GM20431 (cell line): ENCODE results near the gene PDE11A.

Source experiments
- in situ Hi-C: fragments of 300-500 bp; cut with MseI, MboI; formaldehyde crosslinking; loops from one replicate; pipeline ENCODE4 v1.15.0; 2020; ENCODE audit warnings: low sequenced_read_pairs; ENCODE audit not compliant: unreplicated experiment

PDE11A gene

DNA sequence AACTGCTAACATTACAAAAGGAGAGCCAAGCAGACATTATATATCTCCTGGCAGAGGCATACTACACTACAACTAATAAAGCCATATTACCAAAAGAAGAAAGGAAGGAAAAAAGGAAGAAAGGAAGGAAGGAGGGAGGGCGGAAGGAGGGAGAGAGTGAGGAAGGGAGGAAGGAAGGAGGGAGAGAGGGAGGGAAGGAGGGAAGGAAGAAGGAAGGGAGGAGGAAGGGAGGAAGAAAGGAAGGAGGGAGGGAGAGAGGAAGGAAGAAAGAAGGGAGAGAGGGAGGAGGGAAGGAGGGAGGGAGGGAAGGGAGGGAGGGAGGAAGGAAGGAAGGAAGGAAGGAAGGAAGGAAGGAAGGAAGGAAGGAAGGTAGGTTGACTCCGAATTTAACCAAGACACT, 133.4 kb downstream of the PDE11A start:
- in situ Hi-C loops: no loop called here

DNA sequence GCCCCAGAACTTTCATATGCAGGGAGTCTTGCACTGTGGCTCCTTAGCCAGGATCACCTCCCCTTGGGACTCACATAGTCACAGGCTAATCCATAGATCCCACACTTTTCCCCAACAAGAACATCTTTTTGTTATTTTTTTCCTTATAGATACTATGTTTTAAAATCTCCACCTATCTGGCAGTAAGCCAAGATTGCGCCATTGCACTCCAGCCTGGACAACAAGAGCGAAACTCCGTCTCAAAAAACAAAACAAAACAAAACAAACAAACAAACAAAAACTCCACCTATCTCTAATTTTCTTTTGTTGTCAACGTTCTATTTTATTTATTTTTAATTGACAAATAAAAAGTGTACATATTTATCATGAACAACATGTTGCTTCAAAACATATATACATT, 141.7 kb downstream of the PDE11A start:
- in situ Hi-C loops: no loop called here

GRCh38 chr2:177929662-177930522, 142.7 kb downstream of the PDE11A start:
- in situ Hi-C loops: no loop called here

GRCh38 chr2:177923323-177923722, 149.3 kb downstream of the PDE11A start:
- in situ Hi-C loops: no loop called here

- in situ Hi-C loops: no loop called here
Measured at GRCh38 chr2:177921726-177922125, 150.9 kb downstream of the PDE11A start.

DNA sequence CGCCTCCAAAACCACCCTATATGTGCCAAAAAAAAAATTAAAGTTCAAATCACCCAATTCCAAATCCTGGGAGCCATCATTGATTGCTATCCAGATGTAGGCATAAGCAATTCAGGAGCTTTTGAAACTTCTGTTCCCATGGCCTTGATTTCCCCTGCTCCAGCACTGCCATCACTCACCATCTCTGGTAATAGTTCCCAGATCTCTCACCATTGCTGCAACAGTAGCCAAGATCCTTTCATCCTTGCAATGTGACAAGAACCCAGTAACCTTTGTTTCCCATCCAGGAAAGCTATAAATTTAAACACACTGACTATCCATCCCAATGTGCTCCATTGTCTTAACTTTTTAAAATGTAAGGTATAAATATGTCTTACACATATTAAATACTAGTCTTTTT, 155.4 kb downstream of the PDE11A start:
- in situ Hi-C loops: no loop called here

- in situ Hi-C loops: no loop called here
Measured at GRCh38 chr2:177916342-177916741, 156.2 kb downstream of the PDE11A start.

DNA sequence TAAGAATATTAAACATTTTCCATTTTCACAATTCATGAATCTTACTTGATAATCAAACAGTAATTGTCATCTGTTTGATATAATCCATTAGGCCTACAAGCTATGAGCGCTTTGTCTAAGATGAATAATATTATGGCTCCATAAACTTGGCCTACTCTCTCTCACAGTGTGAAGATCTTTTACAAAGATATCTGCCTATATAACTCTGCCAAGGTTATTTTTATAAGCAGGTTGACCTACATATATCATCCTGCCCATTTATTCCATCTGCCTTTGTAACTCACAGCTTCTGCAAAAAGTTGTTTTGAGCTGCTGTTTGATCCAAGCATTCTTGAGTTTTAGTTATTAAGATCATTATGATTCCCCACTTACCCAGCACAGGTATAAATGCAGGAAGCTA, 158.3 kb downstream of the PDE11A start:
- in situ Hi-C loops: no loop called here

DNA sequence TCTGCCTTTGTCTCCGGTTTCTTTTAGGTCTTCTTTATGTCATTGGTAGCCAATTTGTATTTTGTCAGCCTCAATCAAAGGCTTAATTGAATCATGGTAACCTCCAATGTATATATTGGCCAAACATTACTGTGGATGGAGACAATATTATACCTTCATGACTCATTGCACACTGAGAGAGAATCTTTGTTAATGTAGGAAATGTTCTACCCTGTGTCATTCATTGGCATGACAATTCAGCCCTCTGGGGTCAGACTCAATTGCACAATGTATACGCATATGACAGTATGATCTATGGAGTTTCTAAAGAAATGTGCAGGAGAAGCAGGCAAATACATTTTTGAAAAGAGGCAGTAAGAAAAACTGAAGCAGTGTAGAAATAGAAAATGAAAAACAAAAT, 162.6 kb downstream of the PDE11A start:
- in situ Hi-C loops: no loop called here

DNA sequence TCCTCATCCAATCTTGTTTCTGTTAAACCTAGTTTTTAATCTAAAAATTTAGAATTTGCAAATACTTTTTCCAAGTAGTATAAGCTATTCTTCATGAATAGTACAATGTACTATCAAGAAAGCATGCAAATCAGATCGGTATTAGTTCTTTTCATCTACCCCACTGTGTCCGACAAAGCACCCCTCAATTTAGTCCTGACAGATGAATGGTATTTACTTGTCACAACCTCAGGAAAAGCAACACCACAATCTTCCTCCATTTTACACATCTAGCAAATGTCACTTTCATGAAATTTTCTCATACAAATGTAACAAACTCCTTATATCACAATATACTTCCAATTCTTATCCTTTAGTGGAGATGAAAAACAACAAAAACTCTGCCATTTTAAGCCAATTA, 163.8 kb downstream of the PDE11A start:
- in situ Hi-C loops: no loop called here

DNA sequence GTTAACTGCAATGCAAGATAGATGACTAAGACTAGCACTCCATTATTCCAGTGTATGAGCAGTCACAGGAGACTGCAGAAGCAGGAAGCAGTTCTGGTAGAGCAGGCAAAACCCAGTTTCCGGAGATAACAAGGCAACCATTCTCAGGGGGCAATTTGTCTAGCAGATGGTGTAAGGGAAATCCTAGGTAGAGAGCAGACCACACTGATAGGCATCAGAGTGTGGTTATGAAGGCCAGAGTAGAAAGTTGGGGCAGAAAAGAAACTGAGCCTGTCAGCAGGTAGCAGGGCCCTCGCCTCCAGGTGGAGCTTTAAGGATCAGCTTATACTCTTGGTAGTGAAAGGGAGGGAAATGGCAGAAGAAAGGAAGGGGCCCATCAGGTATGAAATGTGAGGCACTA, 164.4 kb downstream of the PDE11A start:
- in situ Hi-C loops: no loop called here

GRCh38 chr2:177906041-177906718, 166.4 kb downstream of the PDE11A start:
- in situ Hi-C loops: no loop called here

DNA sequence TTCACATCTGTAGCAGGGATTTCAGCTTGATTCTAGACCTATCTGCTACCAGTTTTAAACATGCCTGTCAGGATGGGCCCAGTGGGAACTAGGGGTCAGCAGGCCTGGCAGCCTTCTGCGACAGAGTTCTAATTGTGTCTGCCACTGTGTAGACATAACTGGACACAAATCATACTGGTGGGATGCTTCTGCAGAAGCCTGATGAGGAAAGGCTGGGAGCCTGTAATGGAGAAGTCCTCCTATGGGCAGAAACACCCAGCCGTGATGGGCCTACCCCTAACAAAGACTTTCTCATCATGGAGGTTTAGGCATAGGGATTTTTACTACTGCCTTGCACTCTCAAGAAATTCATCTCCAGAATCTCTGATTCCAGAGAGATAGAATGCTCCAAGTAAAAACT, 166.9 kb downstream of the PDE11A start:
- in situ Hi-C loops: no loop called here

DNA sequence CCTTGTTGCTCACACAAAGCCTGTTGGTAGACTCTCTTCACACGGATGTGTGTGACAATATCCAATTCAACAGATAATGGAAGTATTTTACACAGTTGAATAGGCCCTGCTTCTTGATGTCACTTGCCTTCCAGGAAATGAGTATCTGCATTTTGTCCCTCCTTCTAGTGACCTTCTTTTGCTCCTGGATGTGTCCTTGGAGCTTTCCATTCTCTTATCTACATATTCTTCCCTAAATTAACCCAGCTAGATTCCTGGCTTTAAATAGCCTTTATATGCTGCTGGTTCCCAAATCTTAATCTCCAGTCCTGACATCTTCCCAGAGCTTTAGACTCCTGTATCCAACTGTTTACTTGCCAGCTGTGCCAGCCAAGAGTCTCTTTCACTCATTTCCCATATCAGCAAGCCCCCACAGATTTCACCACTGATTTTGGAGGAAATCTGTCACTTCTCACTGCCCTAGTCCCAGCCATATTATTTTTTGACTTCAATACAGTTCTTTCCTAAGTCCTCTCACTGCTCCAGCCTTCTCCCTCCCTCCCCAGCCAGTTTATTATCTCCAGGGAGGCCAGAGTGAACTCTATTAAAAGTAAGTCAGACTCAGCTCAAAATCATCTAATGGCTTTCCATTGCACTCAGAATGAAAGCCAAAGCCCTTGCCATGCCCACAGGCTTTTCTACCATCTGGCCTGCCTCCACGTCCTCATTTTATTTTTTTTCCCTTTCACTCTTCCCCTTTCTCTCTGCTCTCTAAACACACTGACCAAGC, 170.0 kb downstream of the PDE11A start:
- in situ Hi-C loops: no loop called here

GRCh38 chr2:177900082-177900481, 172.5 kb downstream of the PDE11A start:
- in situ Hi-C loops: no loop called here

- in situ Hi-C loops: no loop called here
Measured at GRCh38 chr2:177897278-177897677, 175.3 kb downstream of the PDE11A start.

DNA sequence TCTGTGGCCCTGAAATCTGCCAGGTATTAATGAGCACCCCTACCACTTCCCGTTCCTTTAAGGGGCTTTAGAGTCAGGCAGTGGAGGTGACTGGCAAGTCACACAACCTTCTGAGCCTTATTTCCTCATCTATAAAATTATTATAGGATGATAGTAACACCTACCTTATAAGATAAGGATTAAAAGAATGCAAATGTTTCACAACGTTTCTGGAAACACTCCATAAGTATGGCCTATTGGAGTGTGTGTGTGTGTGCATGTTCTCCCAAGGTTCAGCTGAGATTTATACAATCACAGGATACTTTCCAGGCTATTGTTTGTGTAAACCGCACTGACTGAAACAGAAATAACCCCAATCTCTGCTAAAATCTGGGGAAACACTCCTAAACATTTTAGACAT, 176.0 kb downstream of the PDE11A start:
- in situ Hi-C loops: no loop called here

DNA sequence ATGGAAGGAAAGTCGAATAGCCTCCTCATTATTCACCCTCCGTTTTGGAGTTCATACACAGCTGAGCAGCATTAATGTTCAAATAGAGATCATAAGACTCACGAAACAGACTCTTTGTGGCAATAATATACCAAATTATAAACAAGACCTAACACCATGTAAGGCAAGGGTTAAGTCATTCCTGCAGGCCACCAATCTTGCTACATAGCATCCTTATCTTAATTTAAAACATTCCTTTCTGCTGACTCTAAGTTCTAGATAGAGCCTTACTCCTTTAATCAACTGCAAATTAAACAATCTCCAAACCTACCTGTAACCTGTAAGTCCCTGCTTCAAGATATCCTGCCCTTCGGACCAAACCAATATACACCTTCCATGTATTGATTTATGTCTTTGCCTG, 178.0 kb downstream of the PDE11A start:
- in situ Hi-C loops: no loop called here

DNA sequence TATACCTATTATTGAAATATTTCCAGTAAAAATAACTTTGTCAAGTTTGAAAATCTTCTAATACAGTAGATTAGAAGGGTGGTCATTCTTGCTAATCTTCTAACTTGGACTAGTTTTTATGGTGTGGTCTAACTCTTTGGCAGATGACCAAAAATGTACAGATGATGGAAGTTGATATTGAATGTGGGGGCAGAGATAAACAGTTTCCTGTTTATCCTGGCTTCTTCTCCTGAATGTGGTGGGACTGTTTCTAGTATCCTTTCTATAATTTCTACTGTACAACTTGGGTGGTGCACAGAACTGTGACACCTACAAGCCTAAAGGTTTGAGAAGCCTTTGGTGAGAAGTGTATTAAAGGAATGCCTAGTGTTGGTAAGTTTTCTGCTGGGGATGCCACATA, 178.7 kb downstream of the PDE11A start:
- in situ Hi-C loops: no loop called here

DNA sequence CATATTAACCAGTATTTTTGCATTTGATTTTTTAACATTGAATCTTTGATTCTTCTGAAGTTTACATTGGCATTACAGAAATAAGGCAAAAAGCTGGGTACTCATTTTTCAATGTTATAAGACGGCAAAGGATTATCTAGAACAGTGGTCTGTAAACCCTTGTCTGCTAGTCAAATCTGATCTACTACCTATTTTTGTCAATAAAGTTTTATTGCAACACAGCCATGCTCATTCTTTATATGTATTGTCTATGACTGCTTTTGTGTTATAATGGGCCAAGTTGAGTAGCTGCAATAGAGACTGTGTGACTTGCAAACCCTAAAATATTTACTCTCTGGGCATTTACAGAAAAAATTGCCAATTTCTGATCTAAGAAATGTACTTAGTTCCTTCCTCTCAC, 181.0 kb downstream of the PDE11A start:
- in situ Hi-C loops: no loop called here
